Osteocyte (in vitro differentiated cells): Measurements from ENCODE around the gene ENO2. TPM values are rescaled to one million over a fixed set of nuclear protein-coding genes. Genes with fewer than 3 reads are reported as not detected.

Experiments used
- DNase-seq: peaks from one replicate; pipeline ENCODE4 v3.0.0; 2021; ENCODE audit warnings: mixed read lengths; ENCODE audit not compliant: unreplicated experiment; ENCODE audit errors: extremely low spot score
- H3K27ac Mint-ChIP-seq: one replicate; pipeline ENCODE4 v1.8.0; 2021; ENCODE audit warnings: mild to moderate bottlenecking, mixed read lengths; ENCODE audit not compliant: unreplicated experiment
- H3K27me3 Mint-ChIP-seq: one replicate; pipeline ENCODE4 v1.8.0; 2021; ENCODE audit warnings: mixed read lengths; ENCODE audit not compliant: unreplicated experiment
- H3K36me3 Mint-ChIP-seq: one replicate; pipeline ENCODE4 v1.8.0; 2021; ENCODE audit warnings: mixed read lengths; ENCODE audit not compliant: unreplicated experiment
- H3K4me1 Mint-ChIP-seq: one replicate; pipeline ENCODE4 v1.8.0; 2021; ENCODE audit warnings: mixed read lengths; ENCODE audit not compliant: unreplicated experiment
- H3K4me3 Mint-ChIP-seq: one replicate; pipeline ENCODE4 v1.8.0; 2021; ENCODE audit warnings: mild to moderate bottlenecking, moderate library complexity, mixed read lengths; ENCODE audit not compliant: unreplicated experiment
- H3K9me3 Mint-ChIP-seq: one replicate; pipeline ENCODE4 v1.8.0; 2021; ENCODE audit warnings: mixed read lengths; ENCODE audit not compliant: unreplicated experiment
- total RNA-seq: library from RNA; stranded (reverse); gene quantifications from 2 replicates; pipeline ENCODE4 v1.2.1, GENCODE V29; 2021
- TF ChIP-seq, protein P1 (sequence below): fragments of 200-600 bp; sonication (generic); IDR thresholded peaks from 2 replicates; pipeline ENCODE4 v1.5.0; 2021; ENCODE audit warnings: antibody characterized with exemption, mild to moderate bottlenecking, moderate library complexity

Gene ENO2
- total RNA-seq, 1 donor from 2014 or later = 24.1 TPM

GRCh38 chr12:6921996-6922946 is 7.9 kb downstream of the ENO2 start:
- peaks cover 3% of the 10 kb centered on the region for H3K36me3 Mint-ChIP-seq
- TF ChIP-seq, protein P1, sequence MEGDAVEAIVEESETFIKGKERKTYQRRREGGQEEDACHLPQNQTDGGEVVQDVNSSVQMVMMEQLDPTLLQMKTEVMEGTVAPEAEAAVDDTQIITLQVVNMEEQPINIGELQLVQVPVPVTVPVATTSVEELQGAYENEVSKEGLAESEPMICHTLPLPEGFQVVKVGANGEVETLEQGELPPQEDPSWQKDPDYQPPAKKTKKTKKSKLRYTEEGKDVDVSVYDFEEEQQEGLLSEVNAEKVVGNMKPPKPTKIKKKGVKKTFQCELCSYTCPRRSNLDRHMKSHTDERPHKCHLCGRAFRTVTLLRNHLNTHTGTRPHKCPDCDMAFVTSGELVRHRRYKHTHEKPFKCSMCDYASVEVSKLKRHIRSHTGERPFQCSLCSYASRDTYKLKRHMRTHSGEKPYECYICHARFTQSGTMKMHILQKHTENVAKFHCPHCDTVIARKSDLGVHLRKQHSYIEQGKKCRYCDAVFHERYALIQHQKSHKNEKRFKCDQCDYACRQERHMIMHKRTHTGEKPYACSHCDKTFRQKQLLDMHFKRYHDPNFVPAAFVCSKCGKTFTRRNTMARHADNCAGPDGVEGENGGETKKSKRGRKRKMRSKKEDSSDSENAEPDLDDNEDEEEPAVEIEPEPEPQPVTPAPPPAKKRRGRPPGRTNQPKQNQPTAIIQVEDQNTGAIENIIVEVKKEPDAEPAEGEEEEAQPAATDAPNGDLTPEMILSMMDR = no peak
- H3K9me3 Mint-ChIP-seq = no peaks in the 10 kb centered on the region
- no peak overlapping the region for H3K27ac Mint-ChIP-seq
- H3K4me1 Mint-ChIP-seq = peaks cover 35% of the 10 kb centered on the region
- no peak overlapping the region for H3K4me3 Mint-ChIP-seq
- no peak for DNase-seq
- no peaks in the 10 kb centered on the region for H3K27me3 Mint-ChIP-seq

GRCh38 chr12:6923003-6923732 is 8.8 kb downstream of the ENO2 start:
- H3K36me3 Mint-ChIP-seq = peaks cover 3% of the 10 kb centered on the region
- no peak overlapping the region for H3K4me3 Mint-ChIP-seq
- H3K9me3 Mint-ChIP-seq = no peaks in the 10 kb centered on the region
- H3K27ac Mint-ChIP-seq = no peak overlapping the region
- no peaks in the 10 kb centered on the region for H3K27me3 Mint-ChIP-seq
- TF ChIP-seq, protein P1 = no peak
- DNase-seq = no peak
- peaks cover 35% of the 10 kb centered on the region for H3K4me1 Mint-ChIP-seq

DNA sequence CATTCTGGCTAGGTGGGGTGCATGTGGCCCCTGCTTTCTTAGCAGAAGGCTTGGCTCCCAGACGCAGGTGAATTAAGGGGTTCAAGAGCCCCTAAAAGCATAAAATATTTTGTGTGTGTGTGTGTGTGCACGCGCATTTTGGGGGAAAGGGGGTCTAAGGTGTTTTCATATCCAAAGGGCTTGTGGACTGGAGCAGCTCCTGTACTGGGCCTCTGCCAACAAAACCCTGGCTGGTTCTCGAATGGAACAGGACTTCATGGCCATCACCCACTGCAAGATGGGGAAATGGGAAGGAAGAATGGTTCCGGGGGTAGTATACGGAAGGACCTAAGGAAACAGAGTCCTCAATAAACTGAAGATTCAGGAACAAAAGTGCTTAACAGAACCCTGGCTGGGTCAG is 9.5 kb downstream of the ENO2 start:
- TF ChIP-seq, protein P1 = no peak
- Mint-ChIP-seq H3K9me3 (no peaks in the 10 kb centered on the region), H3K27ac (peak overlapping the region; percentile 99), H3K4me1 (peaks cover 39% of the 10 kb centered on the region), H3K27me3 (no peaks in the 10 kb centered on the region), H3K36me3 (peaks cover 3% of the 10 kb centered on the region), H3K4me3 (no peak overlapping the region)
- no peak for DNase-seq

DNA sequence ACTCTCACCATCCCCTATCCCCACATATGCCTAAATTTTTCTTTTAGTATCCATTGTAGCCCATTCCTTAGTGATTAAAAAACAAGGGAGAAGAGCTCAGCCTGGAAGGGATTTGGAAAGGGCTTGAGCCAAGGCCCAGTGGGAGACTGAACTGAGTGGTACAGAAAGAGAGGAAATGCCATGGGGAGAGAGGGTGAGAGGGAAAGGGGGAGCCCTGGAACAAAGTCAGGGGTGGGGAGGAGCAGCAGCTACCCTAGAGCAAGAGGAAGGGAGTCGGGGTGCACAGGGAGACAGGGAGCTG is 10.8 kb downstream of the ENO2 start:
- peak overlapping the region; percentile 86 for H3K4me3 Mint-ChIP-seq
- TF ChIP-seq, protein P1 = no peak
- H3K27ac Mint-ChIP-seq = peak overlapping the region; percentile 99
- H3K9me3 Mint-ChIP-seq = no peaks in the 10 kb centered on the region
- H3K36me3 Mint-ChIP-seq = no peaks in the 10 kb centered on the region
- H3K27me3 Mint-ChIP-seq = no peaks in the 10 kb centered on the region
- DNase-seq = no peak
- peaks cover 52% of the 10 kb centered on the region for H3K4me1 Mint-ChIP-seq
